IMR-90 (cell line): ENCODE results near the gene ARPP21.

Experiments
- BHLHE40 ChIP-seq: fragments of 150-350 bp; IDR thresholded peaks from 2 replicates; pipeline ENCODE4 v1.6.1; 2016; ENCODE audit warnings: mild to moderate bottlenecking, low read depth, low read length
- CEBPB ChIP-seq: IDR thresholded peaks from 2 replicates; pipeline ENCODE4 v1.6.1; 2012; ENCODE audit warnings: low read depth, low read length, improper control_type of control experiment
- CHD1 ChIP-seq: IDR thresholded peaks from 2 replicates; pipeline ENCODE4 v1.6.1; 2012; ENCODE audit warnings: low read depth, low read length, improper control_type of control experiment
- MAFK ChIP-seq: IDR thresholded peaks from 2 replicates; pipeline ENCODE4 v1.6.1; 2012; ENCODE audit warnings: low read depth, low read length, improper control_type of control experiment
- MAZ ChIP-seq: IDR thresholded peaks from 2 replicates; pipeline ENCODE4 v1.6.1; 2012; ENCODE audit warnings: low read depth, mild to moderate bottlenecking, low read length, improper control_type of control experiment, moderate library complexity, borderline replicate concordance
- MXI1 ChIP-seq: IDR thresholded peaks from 2 replicates; pipeline ENCODE4 v1.6.1; 2012; ENCODE audit warnings: low read depth, mild to moderate bottlenecking, low read length, moderate library complexity, borderline replicate concordance
- POLR2A ChIP-seq: IDR thresholded peaks from 2 replicates; pipeline ENCODE4 v1.6.1; 2012; ENCODE audit warnings: mild to moderate bottlenecking, low read depth, low read length
- RAD21 ChIP-seq: IDR thresholded peaks from 2 replicates; pipeline ENCODE4 v1.6.1; 2012; ENCODE audit warnings: low read length, improper control_type of control experiment
- RCOR1 ChIP-seq: IDR thresholded peaks from 2 replicates; pipeline ENCODE4 v1.6.1; 2012; ENCODE audit warnings: mild to moderate bottlenecking, low read length, improper control_type of control experiment; ENCODE audit not compliant: insufficient replicate concordance
- RFX5 ChIP-seq: IDR thresholded peaks from 2 replicates; pipeline ENCODE4 v1.8.0; 2012; ENCODE audit warnings: low read depth, mild to moderate bottlenecking, low read length, moderate library complexity
- SMC3 ChIP-seq: fragments of 150-350 bp; IDR thresholded peaks from 2 replicates; pipeline ENCODE4 v1.6.1; 2016; ENCODE audit warnings: low read depth, mild to moderate bottlenecking, antibody characterized with exemption, low read length, moderate library complexity
- TF ChIP-seq, protein P1 (sequence below): conservative IDR thresholded peaks from 2 replicates; pipeline ENCODE4 v1.5.1; 2012; ENCODE audit warnings: mild to moderate bottlenecking, low read depth, low read length, improper control_type of control experiment
- TF ChIP-seq, protein P2 (sequence below): fragments of 150-350 bp; IDR thresholded peaks from 2 replicates; pipeline ENCODE4 v1.6.1; 2016; ENCODE audit warnings: low read depth, mild to moderate bottlenecking, low read length, moderate library complexity, borderline replicate concordance
- TF ChIP-seq, protein P3 (sequence below): fragments of 150-350 bp; IDR thresholded peaks from 2 replicates; pipeline ENCODE4 v1.6.1; 2017; ENCODE audit warnings: mild to moderate bottlenecking, antibody characterized with exemption, low read length, low read depth

DNA sequence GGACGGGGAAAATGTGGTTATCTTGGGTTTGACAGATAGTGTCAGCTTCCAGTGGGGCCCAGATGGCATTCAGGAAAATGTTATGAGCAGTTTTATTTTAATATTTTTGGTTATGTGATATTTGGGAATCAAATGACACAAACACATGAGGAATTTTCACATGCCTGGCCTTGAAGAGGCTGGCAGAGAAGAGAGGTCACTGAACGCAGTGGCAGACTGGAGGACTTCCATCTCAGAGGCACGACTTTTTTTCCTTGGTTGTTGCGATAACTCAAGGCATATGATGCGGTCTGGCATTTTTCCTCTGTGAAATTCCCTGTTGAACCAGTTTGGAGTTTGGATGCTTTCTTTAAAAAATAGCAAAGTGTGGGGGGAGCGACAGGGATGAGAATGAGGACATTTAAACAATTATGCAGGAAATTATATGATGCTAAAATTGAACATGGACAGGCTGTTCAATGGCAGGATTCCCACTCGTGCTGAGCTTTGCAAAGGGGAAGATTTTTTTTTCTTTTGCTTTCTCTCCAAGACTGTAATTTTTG is 36.9 kb upstream of the ARPP21 start:
- no peak for TF ChIP-seq CEBPB
- TF ChIP-seq, protein P1, sequence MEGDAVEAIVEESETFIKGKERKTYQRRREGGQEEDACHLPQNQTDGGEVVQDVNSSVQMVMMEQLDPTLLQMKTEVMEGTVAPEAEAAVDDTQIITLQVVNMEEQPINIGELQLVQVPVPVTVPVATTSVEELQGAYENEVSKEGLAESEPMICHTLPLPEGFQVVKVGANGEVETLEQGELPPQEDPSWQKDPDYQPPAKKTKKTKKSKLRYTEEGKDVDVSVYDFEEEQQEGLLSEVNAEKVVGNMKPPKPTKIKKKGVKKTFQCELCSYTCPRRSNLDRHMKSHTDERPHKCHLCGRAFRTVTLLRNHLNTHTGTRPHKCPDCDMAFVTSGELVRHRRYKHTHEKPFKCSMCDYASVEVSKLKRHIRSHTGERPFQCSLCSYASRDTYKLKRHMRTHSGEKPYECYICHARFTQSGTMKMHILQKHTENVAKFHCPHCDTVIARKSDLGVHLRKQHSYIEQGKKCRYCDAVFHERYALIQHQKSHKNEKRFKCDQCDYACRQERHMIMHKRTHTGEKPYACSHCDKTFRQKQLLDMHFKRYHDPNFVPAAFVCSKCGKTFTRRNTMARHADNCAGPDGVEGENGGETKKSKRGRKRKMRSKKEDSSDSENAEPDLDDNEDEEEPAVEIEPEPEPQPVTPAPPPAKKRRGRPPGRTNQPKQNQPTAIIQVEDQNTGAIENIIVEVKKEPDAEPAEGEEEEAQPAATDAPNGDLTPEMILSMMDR = no peak
- no peak for TF ChIP-seq POLR2A
- no peak for TF ChIP-seq SMC3
- TF ChIP-seq MAZ = no peak
- no peak for TF ChIP-seq RAD21
- TF ChIP-seq RCOR1 = no peak
- TF ChIP-seq RFX5 = no peak
- no peak for TF ChIP-seq BHLHE40
- no peak for TF ChIP-seq MXI1
- no peak for TF ChIP-seq MAFK
- TF ChIP-seq CHD1 = no peak
- TF ChIP-seq, protein P2, sequence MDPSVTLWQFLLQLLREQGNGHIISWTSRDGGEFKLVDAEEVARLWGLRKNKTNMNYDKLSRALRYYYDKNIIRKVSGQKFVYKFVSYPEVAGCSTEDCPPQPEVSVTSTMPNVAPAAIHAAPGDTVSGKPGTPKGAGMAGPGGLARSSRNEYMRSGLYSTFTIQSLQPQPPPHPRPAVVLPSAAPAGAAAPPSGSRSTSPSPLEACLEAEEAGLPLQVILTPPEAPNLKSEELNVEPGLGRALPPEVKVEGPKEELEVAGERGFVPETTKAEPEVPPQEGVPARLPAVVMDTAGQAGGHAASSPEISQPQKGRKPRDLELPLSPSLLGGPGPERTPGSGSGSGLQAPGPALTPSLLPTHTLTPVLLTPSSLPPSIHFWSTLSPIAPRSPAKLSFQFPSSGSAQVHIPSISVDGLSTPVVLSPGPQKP = no peak
- TF ChIP-seq, protein P3, sequence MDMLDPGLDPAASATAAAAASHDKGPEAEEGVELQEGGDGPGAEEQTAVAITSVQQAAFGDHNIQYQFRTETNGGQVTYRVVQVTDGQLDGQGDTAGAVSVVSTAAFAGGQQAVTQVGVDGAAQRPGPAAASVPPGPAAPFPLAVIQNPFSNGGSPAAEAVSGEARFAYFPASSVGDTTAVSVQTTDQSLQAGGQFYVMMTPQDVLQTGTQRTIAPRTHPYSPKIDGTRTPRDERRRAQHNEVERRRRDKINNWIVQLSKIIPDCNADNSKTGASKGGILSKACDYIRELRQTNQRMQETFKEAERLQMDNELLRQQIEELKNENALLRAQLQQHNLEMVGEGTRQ = no peak
